ENCODE data around the gene HIGD2A.

The HIGD2A gene

DNA sequence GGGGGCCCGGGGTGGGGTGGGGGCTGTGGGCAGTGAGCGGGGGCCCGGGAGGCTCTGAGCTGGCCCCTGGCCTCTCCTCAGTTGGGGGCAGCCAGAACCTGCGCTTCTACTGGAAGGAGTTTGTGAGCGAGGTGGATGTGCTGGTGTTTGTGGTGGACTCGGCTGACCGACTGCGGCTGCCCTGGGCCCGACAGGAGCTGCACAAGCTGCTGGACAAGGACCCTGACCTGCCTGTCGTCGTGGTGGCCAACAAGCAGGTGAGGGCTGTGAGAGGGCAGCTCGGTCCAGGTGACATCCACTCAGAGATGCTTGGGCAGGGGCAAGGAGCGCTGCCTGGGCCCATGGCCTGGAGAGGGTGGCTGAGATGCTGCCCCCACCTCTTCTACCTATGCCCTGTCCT is 19.8 kb upstream of the HIGD2A start:
- no peak for DNase-seq (ENCODE audit: low read depth in 2 of 2, low spot score in 1 of 2)

DNA sequence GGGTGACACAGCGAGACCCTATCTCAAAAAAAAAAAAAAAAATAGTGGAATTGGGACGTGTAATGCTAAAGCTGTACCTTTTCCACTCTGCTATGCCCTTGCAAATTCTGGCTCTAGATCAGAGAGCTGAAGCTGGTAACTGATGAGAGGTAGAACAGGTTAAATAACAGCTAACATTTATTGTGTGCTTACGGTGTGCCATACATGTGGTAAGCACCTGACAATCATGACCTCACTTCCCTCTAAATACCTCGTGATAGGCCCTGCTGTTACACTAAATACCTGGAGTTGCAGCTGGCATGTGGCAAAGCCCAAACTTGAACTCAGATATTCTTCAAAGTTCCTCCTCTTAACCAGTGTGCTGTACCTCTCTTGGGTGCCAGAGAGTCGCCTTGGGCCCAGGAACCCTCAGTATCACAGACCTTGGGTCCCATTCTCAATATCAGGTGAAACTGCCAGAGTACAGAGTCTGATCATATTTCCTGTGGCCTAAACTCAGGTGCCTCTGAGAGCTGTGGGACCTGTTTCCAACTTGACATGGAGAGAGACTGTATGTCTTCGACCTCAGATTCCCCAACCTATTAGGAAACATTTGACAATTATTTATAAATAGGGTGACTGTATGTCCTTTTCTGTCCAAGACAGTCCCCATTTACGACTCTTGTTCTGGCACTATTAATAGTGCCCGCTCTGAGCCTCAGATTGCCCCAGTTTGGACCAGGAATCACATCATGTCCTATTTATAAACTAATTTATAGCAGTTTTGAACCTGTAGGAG is 18.4 kb upstream of the HIGD2A start:
- DNase-seq (ENCODE audit: low read depth in 2 of 2, low spot score in 1 of 2), result no peak

DNA sequence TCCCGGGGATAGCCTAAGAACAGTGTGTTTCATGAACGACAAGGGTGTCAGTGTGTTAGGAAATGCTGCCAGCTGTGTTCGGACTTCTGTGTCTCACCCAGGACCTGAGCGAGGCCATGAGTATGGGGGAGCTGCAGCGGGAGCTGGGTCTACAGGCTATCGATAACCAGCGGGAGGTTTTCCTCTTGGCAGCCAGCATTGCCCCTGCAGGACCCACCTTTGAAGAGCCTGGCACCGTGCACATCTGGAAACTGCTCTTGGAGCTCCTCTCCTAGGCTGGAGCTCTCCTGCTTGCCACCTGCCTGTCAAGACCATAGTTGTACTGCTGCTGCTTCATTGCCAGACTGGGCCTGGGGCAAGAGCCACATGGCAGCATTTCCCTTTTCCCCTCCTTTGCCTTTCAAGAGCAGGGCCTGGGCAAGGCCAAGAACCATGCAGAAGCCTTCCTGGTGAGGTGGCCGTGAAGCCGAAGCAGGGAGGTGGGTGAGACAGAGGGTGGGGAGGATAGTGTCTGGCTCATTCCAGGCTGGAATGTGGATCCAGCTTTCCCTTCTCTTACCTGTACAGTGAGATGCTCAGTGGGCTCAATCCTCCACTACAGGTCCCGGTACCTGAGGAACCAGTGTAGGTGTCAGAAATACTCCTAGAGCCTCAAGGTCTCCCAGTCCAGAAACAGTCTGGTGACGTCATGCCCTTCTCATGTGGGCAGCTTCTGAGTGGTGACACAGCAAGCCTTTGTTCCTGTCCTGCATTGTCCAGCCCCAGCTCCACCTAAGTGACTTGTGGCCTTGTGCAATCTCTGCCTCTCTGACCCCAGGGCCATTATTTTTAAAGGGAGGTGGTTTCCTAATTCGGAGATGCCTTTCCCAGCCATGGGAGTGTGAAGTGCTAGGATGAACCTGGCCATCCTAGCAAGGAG is 16.7 kb upstream of the HIGD2A start:
- no peak for DNase-seq (ENCODE audit: low read depth in 2 of 2, low spot score in 1 of 2)

DNA sequence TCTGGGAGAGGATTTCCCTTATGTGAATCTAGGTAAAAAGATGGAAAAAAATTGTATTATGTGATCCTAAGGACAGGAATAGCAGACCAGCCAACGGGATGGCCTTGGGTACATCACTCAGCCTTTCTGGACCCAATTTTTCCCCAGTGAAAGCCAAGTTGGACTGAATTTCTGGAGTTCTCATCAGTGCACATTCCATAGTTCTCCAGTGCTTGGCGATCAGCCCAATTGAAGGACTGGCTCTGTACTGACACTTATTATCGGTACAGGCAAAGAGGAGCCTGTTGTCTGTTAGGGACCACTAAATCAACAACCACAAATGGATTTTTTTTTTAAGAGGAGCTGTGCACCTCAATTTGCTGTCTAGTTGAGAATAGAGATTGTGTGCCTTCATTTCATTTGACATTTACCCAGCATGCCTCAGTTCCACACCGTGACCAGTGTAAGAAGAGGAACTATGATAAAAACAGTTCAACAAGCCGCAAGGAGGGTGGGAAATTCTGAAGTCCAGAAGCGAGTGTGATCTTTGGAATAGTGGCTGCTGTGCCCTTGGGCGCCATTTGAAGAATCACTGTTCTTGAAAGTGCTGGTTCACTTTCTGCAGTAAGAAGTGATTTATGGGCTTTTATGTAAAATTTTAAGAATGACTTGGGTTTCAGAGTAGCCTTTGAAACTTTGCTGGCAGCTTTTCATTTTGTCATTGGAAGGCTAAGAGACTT is 15.3 kb upstream of the HIGD2A start:
- no peak for DNase-seq (ENCODE audit: low read depth in 2 of 2, low spot score in 1 of 2)

DNA sequence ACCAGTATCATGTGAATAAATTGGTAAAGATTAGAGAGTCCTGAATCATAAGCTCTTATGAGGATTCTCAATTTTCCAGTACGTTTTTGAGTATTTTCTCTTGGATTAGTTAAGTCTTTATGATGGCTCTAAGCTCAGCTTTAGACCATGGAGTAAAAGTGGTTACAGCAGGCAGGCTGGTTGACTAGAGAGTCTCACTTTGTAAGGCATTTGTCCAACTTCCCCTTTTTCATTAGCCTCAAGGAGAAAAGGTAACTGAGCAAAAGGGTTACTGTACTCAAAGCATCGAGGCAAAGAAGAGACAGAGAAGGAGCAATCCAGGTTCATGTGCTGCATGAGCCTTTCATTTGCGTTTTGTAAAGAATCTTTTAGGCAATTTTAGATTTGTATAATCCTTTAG is 8.7 kb upstream of the HIGD2A start:
- DNase-seq (ENCODE audit: low read depth in 2 of 2, low spot score in 1 of 2), result no peak

DNA sequence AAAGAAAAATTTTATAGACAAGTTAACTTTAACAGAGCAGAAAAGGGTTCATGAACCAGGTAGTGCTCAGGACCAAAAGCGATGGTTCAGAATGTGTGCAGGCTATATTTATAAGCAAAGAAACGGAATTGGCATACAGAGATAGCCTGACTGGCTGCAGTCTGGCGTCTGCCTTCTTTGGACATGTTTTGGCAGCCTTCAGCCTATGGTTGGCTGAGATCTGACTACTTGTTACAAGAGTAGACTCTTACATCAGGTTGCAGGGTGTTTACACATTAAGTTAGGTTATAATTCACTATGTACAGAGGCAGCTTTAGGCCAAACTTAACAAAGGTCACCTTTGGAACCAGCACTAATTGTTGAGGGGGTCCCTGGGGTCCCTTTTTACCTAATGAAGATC is 7.1 kb upstream of the HIGD2A start:
- DNase-seq (ENCODE audit: low read depth in 2 of 2, low spot score in 1 of 2), result no peak

DNA sequence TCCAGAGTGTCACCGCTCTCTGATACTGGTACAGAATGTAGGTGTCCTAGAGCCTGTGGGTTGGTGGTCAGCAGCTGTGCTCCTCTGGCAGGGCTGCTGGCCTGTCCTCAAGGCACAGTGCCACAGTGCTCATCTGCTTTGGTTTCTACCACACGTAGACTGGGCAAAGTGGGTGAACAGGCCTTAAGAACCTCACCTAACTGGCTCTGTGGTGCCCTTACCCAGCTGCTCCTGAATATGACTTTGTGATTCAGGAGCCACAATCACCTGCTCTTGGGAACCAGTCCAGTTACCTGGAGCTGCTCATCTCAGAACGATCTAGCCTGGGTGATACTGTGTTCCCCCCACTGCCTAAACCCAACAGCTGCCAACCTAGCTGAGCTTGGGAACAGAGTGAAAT is 6.6 kb upstream of the HIGD2A start:
- no peak for DNase-seq (ENCODE audit: low read depth in 2 of 2, low spot score in 1 of 2)

DNA sequence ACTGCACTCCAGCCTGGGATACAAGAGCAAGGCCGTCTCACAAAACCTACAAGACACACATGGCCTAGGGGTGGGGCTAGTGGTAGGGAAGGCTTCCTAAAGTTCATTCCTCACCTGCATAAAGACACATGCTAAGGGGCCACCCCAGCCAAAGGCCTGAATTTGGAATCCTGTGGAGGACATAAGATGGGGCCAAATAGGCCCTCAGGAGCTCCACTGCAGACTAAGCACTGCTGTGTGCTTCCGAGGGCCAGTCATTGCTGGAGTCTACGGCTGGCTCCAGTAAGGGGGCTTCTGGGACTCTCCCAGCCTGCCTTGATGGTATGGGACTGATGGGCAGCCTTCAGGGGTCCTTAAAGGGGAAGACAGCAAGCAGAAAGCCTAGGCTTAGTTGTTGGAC is 5.8 kb upstream of the HIGD2A start:
- no peak for DNase-seq (ENCODE audit: low read depth in 2 of 2, low spot score in 1 of 2)

DNA sequence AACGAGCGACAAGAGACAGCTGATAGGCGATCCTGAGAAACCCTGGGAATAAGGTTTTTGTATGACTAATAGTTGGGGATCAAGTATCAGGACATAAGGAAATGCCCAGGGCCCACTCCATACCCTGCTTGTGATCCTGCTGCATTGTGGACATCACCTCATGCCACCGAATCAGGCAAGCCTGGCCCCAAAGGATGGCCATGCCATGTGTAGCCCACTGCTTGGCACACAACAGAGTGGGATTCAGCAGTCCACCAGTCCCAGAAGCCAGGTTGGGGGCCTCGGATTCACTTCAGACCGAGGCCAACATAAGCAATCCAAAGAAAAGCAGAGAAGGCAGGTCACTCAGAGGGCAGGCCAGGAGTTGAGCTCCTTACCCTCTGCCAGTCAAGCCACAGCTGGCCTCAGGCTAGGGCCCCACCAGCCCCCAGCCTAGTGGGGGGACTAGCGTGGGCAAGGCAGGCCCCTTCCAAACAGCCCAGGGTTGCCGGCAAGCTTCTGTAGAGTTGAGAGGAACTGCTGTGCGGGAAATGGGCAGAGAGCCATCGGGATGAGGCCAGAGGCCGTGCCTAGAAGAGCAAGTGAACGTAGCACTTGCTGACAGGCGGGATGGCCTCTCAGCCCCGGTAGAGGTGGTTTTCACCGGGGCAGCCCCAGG is 5.2 kb upstream of the HIGD2A start:
- no peak for DNase-seq (ENCODE audit: low read depth in 2 of 2, low spot score in 1 of 2)

DNA sequence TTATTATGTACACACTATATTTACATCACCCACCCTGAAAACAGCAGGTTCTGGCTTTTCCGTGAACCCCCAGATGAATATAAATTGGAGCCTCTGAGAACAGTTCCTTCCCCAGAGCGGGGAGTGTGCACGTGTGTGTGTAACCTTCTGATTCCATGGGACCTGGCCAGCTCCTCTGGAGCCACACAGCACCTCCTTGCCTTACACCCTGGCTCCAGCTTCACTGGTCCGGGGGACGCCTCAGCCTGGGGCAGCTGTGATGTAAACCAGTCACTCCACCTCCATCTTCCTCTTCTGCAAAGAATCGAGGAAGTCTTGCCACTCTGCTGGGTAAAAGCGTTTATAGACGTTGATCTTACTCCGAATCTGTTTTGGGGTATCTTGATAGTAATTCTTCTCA is 4.6 kb upstream of the HIGD2A start:
- DNase-seq (ENCODE audit: low read depth in 2 of 2, low spot score in 1 of 2), result no peak

DNA sequence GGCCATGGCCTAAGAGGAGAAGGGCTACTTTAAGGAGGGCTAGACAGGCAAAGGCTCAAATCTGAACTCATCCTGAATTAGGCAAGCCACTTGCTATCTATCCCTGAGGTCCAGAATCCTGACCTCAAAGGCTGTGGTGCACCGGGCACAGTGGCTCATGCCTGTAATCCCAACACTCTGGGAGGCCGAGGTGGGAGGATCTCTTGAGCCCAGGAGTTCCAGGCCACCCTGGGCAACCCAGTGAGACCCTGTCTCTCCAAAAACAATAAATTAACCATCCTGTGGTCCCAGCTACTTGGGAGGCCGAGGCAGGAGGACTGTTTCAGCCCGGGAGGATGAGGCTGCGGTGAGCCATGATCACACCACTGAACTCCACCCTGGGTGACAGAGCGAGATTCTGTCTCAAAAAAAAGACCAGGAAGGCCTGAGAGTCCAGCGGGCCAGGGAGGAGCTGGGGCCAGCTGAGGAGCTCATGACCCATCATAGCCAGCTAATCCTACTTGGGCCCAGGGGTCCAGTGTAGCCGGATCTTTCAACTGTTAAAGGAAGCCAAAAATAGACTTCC is 4.1 kb upstream of the HIGD2A start:
- DNase-seq (ENCODE audit: low read depth in 2 of 2, low spot score in 1 of 2), result no peak

DNA sequence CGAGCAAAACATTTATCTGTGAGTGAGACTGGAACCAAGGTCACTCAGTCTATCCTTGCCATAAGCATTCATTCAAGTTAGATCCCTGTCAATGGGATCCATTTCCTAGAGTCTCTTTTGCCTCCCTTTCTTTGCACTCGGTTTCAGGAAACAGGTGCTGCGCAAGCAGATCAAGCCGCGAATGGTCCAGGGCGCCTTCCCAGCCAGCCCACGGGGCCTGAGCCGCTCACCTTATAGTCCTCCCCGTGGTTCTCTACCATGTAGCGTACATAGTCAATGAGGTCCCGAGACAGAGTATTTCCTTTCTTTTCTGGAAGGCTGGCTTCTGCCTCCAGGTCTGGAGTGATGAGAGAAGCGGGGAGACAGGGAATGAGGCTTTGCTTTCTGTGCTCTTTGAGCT is 3.6 kb upstream of the HIGD2A start:
- no peak for DNase-seq (ENCODE audit: low read depth in 2 of 2, low spot score in 1 of 2)

DNA sequence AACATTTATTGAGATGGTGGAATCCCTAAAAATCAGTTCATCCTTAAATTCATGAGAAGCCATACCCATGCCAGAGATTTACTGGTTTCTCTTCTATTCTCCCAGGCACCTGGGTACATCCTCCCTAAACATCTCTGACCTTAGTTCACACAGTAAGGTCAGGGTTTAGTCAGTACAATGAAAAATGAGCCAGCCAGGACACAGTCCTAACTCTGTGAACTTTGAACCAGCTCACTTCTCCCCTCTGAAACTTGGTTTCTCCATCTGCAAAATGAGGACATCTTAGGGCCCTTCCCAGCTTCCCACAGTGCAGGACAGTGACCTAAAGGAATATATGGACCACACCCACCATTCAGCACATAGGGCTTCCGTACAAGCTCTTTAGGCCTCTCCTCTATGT is 2.1 kb upstream of the HIGD2A start:
- no peak for DNase-seq (ENCODE audit: low read depth in 2 of 2, low spot score in 1 of 2)

DNA sequence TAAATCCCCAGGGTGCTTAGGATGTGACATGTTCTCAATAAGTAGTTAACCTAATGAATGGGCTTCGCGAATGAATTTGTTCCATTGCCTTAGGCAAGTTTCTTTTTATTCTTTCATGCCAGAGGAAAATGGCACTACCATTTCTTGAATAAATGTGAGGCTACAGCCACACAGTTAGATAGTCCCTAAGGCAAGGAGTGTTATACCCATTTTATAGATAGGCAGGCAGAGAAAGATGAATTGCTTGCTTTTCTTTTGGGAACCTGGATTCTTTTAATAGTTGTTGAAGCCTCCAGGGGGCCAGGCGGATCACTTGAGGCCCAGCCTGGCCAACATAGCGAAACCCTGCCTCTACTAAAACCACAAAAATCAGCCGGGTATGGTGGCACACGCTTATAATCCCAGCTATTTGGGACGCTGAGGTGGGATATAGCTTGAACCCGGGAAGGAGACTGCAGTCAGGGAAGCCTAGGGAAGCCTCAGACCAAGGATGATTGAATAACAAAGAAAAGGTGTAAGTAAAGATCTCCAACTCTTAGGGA is 1.1 kb upstream of the HIGD2A start:
- no peak for DNase-seq (ENCODE audit: low read depth in 2 of 2, low spot score in 1 of 2)

DNA sequence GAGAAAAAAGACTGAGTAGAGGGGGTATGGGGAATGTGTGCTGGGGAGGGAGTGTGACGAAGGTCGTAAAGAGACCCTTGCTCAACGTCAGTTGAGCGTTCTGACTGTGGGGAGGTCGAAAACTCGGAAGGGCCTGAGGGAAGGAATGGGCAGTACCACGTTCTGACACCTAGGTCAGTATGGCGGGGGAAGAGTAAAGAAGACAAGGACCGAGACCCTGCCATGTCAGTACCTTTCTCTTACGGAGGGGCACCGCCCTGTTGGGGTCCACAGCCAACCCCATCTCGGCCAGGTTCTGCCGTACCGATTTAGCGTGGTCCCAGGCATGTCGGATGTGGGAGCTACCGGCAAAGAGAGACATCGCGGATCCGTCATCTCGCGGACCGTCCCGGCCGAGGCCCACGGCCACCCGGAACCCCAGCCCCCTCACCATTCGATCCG is 528 bp upstream of the HIGD2A start:
- DNase-seq (ENCODE audit: low read depth in 2 of 2, low spot score in 1 of 2), result no peak

DNA sequence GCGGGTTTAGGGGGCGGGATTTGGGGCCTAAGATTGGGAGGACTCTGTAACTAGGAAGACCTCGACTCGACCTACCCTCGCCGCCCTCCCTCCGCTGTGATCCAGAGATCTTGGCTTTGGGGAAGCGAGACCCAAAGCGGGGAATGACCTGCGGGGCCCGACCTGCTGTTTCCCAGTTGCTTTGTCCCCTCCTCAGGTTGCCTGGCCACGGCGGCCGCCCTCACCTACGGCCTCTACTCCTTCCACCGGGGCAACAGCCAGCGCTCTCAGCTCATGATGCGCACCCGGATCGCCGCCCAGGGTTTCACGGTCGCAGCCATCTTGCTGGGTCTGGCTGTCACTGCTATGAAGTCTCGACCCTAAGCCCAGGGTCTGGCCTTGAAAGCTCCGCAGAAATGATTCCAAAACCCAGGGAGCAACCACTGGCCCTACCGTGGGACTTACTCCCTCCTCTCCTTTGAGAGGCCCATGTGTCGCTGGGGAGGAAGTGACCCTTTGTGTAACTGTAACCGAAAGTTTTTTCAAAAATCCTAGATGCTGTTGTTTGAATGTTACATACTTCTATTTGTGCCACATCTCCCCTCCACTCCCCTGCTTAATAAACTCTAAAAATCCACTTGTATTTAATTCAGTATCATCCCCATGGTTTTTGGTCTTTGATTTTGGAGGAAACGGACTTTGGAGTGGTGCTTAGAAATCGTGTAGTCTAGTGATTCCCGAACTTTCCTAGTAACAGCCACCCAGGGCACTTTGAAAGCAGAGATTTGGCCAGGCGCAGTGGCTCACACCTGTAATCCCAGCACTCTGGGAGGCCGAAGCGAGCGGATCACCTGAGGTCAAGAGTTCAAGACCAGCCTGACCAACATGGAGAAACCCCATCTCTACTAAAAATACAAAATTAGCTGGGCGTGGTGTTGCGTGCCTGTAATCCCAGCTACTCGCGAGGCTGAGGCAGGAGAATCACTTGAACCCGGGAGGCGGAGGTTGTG is 878 bp downstream of the HIGD2A start:
- DNase-seq (ENCODE audit: low read depth in 2 of 2, low spot score in 1 of 2), result no peak

DNA sequence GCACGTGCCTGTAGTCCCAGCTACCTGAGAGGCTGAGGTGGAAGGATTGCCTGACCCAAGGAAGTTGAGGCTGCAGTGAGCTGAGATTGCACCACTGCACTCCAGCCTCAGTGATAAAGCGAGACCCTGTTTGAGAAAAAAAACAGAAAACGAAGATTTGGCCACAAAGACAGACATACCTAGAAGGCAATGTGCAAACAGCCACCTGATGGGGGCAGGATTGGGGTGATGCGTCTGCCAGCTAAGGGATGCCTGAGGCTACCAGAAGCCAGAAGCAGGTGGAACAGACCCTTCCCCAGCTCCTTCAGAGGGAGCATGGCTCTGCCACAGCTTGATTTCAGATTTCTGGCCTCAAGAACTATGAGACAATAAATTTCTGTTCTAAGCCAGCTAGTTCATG is 2.9 kb downstream of the HIGD2A start:
- DNase-seq (ENCODE audit: low read depth in 2 of 2, low spot score in 1 of 2), result no peak

DNA sequence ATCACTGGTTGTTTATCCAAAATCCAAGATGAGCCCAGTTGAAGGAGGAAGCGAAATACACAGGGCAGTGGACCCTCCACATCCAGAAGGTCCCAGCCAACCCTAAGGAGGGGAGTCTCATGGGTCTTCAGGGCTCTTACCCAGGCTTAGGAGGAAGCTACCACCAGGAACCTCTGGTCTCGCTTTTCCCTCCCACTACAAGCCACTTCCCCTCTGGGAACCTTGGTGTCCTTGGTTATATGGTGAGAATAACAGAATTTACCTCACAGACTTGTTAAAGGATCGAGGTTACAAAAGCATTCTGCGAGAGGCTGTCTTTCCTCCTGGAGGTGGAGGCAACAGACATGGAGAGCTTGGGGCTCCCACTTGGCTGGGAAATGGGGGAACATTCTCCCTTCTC is 3.4 kb downstream of the HIGD2A start:
- DNase-seq (ENCODE audit: low read depth in 2 of 2, low spot score in 1 of 2), result no peak

DNA sequence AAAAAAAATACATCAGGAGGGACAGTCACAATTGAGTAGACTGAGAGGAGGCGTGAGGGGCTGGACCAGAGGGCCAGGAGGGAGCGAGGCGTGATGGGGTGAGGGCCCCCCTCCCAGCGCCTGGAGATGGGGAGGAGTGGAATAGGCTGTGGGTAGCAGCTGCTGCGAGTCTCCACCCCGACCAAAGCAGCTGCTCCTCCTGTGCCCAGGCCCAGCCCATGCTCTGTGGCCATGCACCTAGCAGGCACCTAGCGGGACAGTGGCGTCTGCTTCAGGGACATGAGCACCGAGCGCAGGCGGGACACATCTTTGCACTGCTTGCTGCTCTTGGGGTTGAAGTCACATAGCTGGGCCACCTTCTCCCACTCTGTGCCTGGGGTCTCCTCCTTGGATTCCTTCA is 4.0 kb downstream of the HIGD2A start:
- no peak for DNase-seq (ENCODE audit: low read depth in 2 of 2, low spot score in 1 of 2)

Data from stimulated activated CD8-positive, alpha-beta memory T cell treated with anti-CD3 and anti-CD28 coated beads, Interleukin-4, amount 100 ng/mL, for 1 hour (primary cell).